ENCODE data around the gene TTC28. TPM values are rescaled to one million over a fixed set of nuclear protein-coding genes. Genes with fewer than 3 reads are reported as not detected.

Gene TTC28
- total RNA-seq, 4 donors from 2014 or later, result 49.8 to 99.7 (median 79.7) TPM

DNA sequence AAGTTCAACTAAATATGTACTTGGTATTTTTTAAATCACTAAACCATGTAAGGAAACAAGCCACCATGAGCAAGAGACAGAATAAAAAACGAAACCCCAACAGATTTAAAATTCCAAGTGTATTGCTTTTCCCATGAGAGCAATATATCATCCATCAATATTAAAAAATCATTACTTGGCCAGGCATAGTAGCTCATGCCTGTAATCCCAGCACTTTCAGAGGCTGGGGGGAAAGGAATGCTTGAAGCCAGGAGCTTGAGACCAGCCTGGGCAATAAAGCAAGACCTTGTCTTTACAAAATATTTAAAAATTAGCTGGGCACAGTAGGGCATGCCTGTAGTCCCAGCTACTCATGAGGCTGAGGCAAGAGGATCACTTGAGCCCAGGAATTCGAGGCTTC, 190.8 kb downstream of the TTC28 start:
- H3K36me3 ChIP-seq, result no peaks in the 10 kb centered on the region
- H3K4me3 ChIP-seq (replicated peaks in 1 of 3), result no peak overlapping the region
- peaks cover 0 to 4% of the 10 kb centered on the region in 2 donors for H3K4me1 ChIP-seq
- intact Hi-C loops (cut with DNase I), result no loop called here
- H3K27me3 ChIP-seq, result no peaks in the 10 kb centered on the region
- H3K9me3 ChIP-seq, result no peaks in the 10 kb centered on the region
- TF ChIP-seq, protein P1, sequence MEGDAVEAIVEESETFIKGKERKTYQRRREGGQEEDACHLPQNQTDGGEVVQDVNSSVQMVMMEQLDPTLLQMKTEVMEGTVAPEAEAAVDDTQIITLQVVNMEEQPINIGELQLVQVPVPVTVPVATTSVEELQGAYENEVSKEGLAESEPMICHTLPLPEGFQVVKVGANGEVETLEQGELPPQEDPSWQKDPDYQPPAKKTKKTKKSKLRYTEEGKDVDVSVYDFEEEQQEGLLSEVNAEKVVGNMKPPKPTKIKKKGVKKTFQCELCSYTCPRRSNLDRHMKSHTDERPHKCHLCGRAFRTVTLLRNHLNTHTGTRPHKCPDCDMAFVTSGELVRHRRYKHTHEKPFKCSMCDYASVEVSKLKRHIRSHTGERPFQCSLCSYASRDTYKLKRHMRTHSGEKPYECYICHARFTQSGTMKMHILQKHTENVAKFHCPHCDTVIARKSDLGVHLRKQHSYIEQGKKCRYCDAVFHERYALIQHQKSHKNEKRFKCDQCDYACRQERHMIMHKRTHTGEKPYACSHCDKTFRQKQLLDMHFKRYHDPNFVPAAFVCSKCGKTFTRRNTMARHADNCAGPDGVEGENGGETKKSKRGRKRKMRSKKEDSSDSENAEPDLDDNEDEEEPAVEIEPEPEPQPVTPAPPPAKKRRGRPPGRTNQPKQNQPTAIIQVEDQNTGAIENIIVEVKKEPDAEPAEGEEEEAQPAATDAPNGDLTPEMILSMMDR (IDR thresholded peaks at IDR 0.05), result no peak
- no peak for TF ChIP-seq POLR2A (IDR thresholded peaks at IDR 0.05)
- 81 to 96% methylated on average over 2 of the region's 2 CpGs for WGBS, 2 donors
- no peak overlapping the region for H3K27ac ChIP-seq
- DNase-seq, result no peak

DNA sequence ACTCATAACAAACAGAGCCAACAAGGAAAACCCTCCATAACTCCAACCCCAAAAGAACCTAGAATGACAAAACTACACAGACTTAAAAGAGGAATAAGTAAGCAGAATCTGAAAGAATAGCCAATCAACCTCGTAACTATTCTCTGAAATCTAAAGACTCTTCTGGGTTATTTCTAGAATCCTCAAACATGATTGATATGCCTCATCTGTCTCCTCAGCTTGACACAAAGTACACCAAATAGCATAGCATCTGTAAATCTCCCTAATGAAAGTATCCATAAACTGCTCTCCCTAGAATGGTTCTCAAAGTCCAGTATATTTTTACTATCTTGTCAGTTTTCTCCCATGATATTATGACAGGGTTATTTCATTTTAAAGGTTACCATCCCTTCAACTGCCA, 195.0 kb downstream of the TTC28 start:
- Histone ChIP-seq H3K36me3 (no peaks in the 10 kb centered on the region), H3K9me3 (no peaks in the 10 kb centered on the region), H3K27ac (no peak overlapping the region), H3K27me3 (no peaks in the 10 kb centered on the region), H3K4me1 (peaks cover 0 to 4% of the 10 kb centered on the region in 2 donors), H3K4me3 (replicated peaks in 1 of 3) (no peak overlapping the region)
- no peak for DNase-seq
- WGBS, 2 donors, result 91 to 97% methylated on average over 1 of the region's 1 CpG
- TF ChIP-seq POLR2A (IDR thresholded peaks at IDR 0.05), result no peak
- TF ChIP-seq, protein P1 (IDR thresholded peaks at IDR 0.05), result no peak
- intact Hi-C loops (cut with DNase I), result no loop called here

DNA sequence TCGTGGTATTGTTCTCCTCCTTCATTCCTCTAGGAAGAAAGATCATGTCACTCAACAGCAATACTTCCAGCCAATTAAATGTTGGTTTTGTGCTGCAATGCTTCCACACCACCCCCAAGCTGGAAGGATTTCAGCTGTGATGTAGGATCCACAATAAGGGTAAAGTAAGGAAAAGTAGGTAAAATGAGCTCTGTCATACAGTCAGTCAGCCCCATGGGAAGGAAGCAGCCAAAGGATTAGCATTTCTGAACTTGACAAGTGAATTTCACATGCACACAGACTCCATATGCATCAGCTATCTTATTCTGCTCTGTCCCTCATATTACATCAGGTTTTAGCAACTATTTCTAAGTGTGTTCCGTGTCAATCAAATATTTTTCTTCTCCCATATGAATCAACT, 197.9 kb downstream of the TTC28 start:
- Histone ChIP-seq H3K4me1 (peaks cover 0 to 4% of the 10 kb centered on the region in 2 donors), H3K9me3 (no peaks in the 10 kb centered on the region), H3K27ac (no peak overlapping the region), H3K27me3 (no peaks in the 10 kb centered on the region), H3K36me3 (no peaks in the 10 kb centered on the region), H3K4me3 (replicated peaks in 1 of 3) (no peak overlapping the region)
- no peak for DNase-seq
- intact Hi-C loops (cut with DNase I), result no loop called here
- no peak for TF ChIP-seq POLR2A (IDR thresholded peaks at IDR 0.05)
- TF ChIP-seq, protein P1 (IDR thresholded peaks at IDR 0.05), result no peak
- WGBS, 2 donors, result 48 to 76% methylated on average over 2 of the region's 2 CpGs

DNA sequence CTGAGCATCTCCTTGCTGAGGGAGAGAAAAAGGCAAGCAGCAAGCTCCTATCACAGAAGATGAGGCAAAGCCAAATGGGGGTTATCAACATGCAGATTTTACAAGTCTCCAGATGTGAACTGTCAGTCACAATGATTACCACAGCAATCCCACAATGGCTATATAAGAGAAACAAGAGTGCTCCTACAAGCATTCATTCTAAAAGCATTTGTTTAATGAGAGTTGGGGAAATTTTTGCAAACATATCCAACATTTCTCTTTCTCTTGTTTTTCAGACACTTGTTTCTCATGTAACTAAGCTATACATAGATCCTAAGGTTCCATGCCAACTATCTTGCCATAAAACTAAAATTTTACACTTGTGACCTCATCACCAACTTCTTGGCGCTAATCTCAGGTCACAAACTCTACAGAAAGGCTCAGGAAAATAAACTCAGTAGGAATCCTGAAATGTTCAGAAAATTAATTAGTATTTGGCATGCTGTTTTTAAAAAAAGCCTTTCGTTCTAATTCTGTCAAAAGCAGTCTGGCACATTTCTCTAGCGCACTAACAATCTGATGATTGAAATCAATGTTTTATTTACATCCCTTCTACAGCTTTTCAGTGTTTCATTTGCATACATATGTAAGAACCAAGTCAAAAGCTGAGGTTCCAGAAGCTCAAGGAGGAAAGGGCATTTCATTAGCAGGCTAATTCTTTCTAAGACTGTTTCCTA, 199.5 kb downstream of the TTC28 start:
- TF ChIP-seq, protein P1 (IDR thresholded peaks at IDR 0.05), result no peak
- no peak for TF ChIP-seq POLR2A (IDR thresholded peaks at IDR 0.05)
- Histone ChIP-seq H3K36me3 (no peaks in the 10 kb centered on the region), H3K27me3 (no peaks in the 10 kb centered on the region), H3K4me1 (peaks cover 0 to 4% of the 10 kb centered on the region in 2 donors), H3K4me3 (replicated peaks in 1 of 3) (no peak overlapping the region), H3K9me3 (no peaks in the 10 kb centered on the region), H3K27ac (no peak overlapping the region)
- intact Hi-C loops (cut with DNase I), result no loop called here
- no peak for DNase-seq
- 82% methylated on average over 3 of the region's 3 CpGs for WGBS, 2 donors

DNA sequence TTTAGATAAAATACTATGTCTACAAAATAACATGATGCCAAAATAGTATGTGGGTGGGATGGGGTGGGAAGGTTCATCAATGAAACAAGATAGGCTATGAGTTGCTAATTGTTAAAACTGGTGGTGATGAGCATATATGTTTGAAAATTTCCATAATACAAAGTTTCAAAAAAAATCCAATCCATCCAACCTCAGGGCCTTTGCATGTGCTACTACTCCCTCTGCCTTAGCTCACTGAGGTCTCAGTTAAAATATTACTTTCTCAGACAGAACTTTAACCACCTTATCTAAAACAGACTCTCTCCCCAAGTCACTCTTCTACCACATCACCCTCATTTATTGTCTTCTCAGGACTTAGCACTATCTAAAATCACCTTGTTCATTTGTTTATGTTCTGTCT, 201.1 kb downstream of the TTC28 start:
- no peak overlapping the region for H3K27ac ChIP-seq
- intact Hi-C loops (cut with DNase I), result no loop called here
- no peak for DNase-seq
- H3K9me3 ChIP-seq, result no peaks in the 10 kb centered on the region
- no peak overlapping the region for H3K4me3 ChIP-seq (replicated peaks in 1 of 3)
- no peaks in the 10 kb centered on the region for H3K4me1 ChIP-seq
- H3K36me3 ChIP-seq, result no peaks in the 10 kb centered on the region
- no peaks in the 10 kb centered on the region for H3K27me3 ChIP-seq
- TF ChIP-seq, protein P1 (IDR thresholded peaks at IDR 0.05), result no peak
- no peak for TF ChIP-seq POLR2A (IDR thresholded peaks at IDR 0.05)

Data from thyroid gland (tissue), 4 donors.